Measurements from ENCODE around the gene CFAP298. TPM values are rescaled to one million over a fixed set of nuclear protein-coding genes. Genes with fewer than 3 reads are reported as not detected.
A peak's percentile ranks its signal among the peaks of the same experiment; 100 is the strongest.

Gene CFAP298
- total RNA-seq, 1 donor = 14.8 TPM

DNA sequence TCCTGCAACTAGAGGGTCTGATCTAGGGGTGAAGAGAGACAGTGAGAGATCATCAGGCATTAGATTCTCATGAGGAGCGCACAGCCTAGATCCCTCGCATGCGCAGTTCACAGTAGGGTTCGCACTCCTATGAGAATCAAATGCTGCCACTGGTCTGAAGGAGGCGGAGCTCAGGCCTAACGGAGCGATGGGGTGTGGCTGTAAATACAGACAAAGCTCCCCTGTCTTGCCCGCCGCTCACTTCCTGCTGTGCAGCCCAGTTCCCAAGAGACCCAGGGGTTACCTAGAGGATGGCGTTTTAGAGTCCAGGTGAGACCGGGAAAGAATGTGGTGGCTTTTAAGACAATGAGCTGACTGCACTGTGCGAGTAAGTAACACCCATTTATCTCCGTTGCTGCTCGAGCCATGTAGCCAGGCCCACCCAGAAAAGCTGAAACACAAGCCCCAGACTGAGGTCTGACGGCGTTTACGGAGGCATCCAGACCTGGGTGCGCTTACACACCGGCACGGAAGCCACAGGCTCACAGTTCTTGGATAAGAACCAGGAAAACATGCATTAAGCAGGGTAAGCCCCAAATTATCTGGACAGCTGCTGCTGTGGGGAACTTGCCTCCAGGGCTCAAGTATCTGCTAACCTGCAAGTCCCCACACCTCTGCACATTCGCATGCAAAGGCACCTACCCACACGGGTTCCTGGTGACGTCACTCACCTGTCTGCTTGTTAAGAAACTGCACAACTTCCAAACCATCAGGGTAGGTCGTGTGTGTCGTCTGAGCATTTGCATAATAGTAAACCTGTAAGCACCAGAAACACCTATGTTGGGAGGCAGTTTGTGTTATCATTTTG, 39.4 kb downstream of the CFAP298 start:
- peaks cover 12% of the 10 kb centered on the region for H3K4me1 ChIP-seq (ENCODE audit: insufficient read depth, low read length)
- H3K27ac ChIP-seq (ENCODE audit: low read depth, low read length) = no peak overlapping the region
- peak overlapping the region; percentile 57 for H2AFZ ChIP-seq (ENCODE audit: low read length)
- no peaks in the 10 kb centered on the region for H3K79me2 ChIP-seq (ENCODE audit: insufficient read depth, low read length)
- no peak for DNase-seq (ENCODE audit: insufficient read length, low spot score, missing footprints)
- TF ChIP-seq, protein P1, sequence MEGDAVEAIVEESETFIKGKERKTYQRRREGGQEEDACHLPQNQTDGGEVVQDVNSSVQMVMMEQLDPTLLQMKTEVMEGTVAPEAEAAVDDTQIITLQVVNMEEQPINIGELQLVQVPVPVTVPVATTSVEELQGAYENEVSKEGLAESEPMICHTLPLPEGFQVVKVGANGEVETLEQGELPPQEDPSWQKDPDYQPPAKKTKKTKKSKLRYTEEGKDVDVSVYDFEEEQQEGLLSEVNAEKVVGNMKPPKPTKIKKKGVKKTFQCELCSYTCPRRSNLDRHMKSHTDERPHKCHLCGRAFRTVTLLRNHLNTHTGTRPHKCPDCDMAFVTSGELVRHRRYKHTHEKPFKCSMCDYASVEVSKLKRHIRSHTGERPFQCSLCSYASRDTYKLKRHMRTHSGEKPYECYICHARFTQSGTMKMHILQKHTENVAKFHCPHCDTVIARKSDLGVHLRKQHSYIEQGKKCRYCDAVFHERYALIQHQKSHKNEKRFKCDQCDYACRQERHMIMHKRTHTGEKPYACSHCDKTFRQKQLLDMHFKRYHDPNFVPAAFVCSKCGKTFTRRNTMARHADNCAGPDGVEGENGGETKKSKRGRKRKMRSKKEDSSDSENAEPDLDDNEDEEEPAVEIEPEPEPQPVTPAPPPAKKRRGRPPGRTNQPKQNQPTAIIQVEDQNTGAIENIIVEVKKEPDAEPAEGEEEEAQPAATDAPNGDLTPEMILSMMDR (IDR thresholded peaks at IDR 0.05; ENCODE audit: extremely low read depth, low read depth, low read length) = no peak
- H3K4me2 ChIP-seq (ENCODE audit: insufficient read depth, low read length) = peak overlapping the region; percentile 38
- no peaks in the 10 kb centered on the region for H3K9me3 ChIP-seq (ENCODE audit: low read depth, low read length)
- H3K36me3 ChIP-seq (ENCODE audit: insufficient read depth, low read length) = no peaks in the 10 kb centered on the region
- no peaks in the 10 kb centered on the region for H4K20me1 ChIP-seq (ENCODE audit: insufficient read depth, low read length)
- no peak overlapping the region for H3K4me3 ChIP-seq (ENCODE audit: insufficient read depth, low read length)
- H3K27me3 ChIP-seq (ENCODE audit: insufficient read depth, low read length) = peaks cover 28% of the 10 kb centered on the region

DNA sequence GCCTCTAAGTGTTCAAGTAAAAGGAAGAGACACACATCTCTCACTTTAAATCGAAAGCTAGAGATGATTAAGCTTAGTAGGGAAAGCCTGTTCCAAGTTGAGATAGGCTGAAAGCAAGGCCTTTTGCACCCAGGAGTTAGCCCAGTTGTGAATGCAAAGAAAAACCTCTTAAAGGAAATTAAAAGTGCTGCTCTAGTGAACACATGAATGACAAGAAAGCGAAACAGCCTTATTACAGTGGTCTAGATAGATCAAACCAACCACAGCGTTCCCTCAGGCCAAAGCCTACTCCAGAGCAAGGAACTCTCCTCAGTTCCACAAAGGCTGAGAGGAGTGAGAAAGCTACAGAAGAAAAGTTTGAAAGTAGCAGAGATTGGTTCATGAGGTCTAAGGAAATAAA, 41.7 kb downstream of the CFAP298 start:
- H3K27me3 ChIP-seq (ENCODE audit: insufficient read depth, low read length) = peaks cover 28% of the 10 kb centered on the region
- no peak overlapping the region for H3K27ac ChIP-seq (ENCODE audit: low read depth, low read length)
- H3K9me3 ChIP-seq (ENCODE audit: low read depth, low read length) = no peaks in the 10 kb centered on the region
- peaks cover 24% of the 10 kb centered on the region for H3K4me1 ChIP-seq (ENCODE audit: insufficient read depth, low read length)
- no peak overlapping the region for H2AFZ ChIP-seq (ENCODE audit: low read length)
- no peaks in the 10 kb centered on the region for H4K20me1 ChIP-seq (ENCODE audit: insufficient read depth, low read length)
- no peaks in the 10 kb centered on the region for H3K36me3 ChIP-seq (ENCODE audit: insufficient read depth, low read length)
- peak overlapping the region; percentile 91 for H3K4me2 ChIP-seq (ENCODE audit: insufficient read depth, low read length)
- no peaks in the 10 kb centered on the region for H3K79me2 ChIP-seq (ENCODE audit: insufficient read depth, low read length)
- TF ChIP-seq, protein P1 (IDR thresholded peaks at IDR 0.05; ENCODE audit: extremely low read depth, low read depth, low read length) = no peak
- no peak overlapping the region for H3K4me3 ChIP-seq (ENCODE audit: insufficient read depth, low read length)
- DNase-seq (ENCODE audit: insufficient read length, low spot score, missing footprints) = no peak

GRCh38 chr21:32569261-32570230, 42.6 kb downstream of the CFAP298 start:
- Histone ChIP-seq H3K4me1 (ENCODE audit: insufficient read depth, low read length) (peaks cover 25% of the 10 kb centered on the region), H3K36me3 (ENCODE audit: insufficient read depth, low read length) (no peaks in the 10 kb centered on the region), H3K27me3 (ENCODE audit: insufficient read depth, low read length) (peaks cover 22% of the 10 kb centered on the region), H3K9me3 (ENCODE audit: low read depth, low read length) (no peaks in the 10 kb centered on the region), H3K27ac (ENCODE audit: low read depth, low read length) (peak overlapping the region; percentile 87), H3K79me2 (ENCODE audit: insufficient read depth, low read length) (no peaks in the 10 kb centered on the region), H4K20me1 (ENCODE audit: insufficient read depth, low read length) (no peaks in the 10 kb centered on the region), H2AFZ (ENCODE audit: low read length) (peak overlapping the region; percentile 98), H3K4me3 (ENCODE audit: insufficient read depth, low read length) (peak overlapping the region; percentile 82), H3K4me2 (ENCODE audit: insufficient read depth, low read length) (peak overlapping the region; percentile 91)
- peak; percentile 92 for DNase-seq (ENCODE audit: insufficient read length, low spot score, missing footprints)
- TF ChIP-seq, protein P1 (IDR thresholded peaks at IDR 0.05; ENCODE audit: extremely low read depth, low read depth, low read length) = peak; percentile 91

Data from osteoblast (primary cell).